SKM-1 treated with dmso at 0.1 percent for 144 hours (cell line): ENCODE data around the gene TMC3.

Experiments used
- DNase-seq: peaks from one replicate; lab custom pipeline; 2025; ENCODE audit not compliant: unreplicated experiment; lab: John Stamatoyannopoulos, UW

The TMC3 gene

DNA sequence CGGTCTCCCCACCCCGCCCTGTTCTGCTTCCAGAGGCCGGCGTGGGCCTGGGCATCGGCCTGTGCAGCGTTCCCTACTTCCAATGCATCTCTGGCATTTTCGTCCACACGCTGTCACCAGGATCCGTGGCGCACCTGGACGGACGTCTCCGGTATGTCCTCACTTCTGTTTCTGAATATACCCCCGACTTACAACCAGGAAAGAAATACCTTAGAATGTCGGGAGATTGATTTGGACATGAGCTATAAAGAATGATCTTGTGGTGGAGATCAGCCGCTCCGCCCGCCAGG is 91.5 kb downstream of the TMC3 start:
- no peak for DNase-seq

DNA sequence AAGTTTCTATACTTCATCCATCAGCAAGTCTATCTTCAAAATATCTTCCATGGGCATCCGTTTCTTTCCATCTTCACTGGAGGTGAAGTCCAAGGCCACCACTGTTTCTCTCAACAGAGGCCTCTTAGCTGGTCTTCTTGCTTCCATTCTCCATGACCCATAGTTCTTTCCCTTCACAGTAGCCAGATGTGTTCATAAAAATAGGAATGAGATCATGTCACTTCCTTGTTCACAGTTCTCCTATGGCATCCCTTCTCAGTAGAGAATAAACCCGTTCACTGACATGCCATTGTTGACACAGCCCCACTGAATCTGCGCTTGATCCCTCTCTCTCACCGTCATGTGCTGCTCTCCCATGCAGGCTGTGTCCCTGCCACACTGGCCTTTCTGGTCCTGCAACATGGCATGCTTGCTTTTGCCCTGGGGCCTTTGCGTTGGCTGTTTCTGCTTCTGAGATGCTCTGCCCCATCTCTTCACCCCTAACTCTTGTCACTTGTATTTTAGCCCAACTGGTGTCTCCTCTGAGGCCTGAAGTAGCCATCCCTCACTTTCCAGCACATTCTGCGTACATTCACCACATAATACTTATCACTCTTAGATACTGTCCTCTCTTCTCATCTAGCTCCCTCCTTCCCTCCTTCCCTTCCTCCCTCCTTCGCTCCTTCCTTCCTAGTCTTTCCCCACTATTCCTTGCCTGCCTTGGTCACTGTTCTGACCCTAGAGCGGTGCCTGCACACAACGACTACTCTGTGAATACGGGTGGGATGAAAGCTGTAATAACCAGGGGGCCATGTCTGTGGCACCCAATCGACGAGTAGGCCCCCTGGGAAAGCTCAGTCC is 92.0 kb downstream of the TMC3 start:
- DNase-seq, result no peak

DNA sequence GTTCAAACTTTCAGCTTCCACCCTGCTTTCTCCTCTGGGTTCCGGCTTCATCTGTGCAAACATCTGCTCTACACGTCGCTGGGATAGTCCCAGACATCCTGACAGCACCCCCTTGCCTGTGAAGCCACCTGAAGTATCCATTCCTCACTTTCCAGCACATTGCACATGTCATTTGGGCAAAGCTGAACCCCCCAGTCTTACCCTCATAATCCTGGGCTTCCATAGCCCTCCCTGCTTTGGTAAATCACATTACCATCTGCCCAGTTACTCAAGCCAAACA is 92.6 kb downstream of the TMC3 start:
- no peak for DNase-seq
